Liver (tissue), 2 donors: ENCODE data around the gene NYNRIN.

ENCODE experiments used
- TF ChIP-seq, protein P1 (sequence below): IDR thresholded peaks from 2 replicates; pipeline ENCODE4 v1.6.1; 2016; ENCODE audit warnings: antibody characterized with exemption
- TF ChIP-seq, protein P2 (sequence below): fragments of 150-350 bp; IDR thresholded peaks from 2 replicates; pipeline ENCODE4 v1.5.1; 2017; ENCODE audit warnings: improper control_type of control experiment, low read depth, low read length; ENCODE audit not compliant: missing input control
- donor health status: healthy.

DNA sequence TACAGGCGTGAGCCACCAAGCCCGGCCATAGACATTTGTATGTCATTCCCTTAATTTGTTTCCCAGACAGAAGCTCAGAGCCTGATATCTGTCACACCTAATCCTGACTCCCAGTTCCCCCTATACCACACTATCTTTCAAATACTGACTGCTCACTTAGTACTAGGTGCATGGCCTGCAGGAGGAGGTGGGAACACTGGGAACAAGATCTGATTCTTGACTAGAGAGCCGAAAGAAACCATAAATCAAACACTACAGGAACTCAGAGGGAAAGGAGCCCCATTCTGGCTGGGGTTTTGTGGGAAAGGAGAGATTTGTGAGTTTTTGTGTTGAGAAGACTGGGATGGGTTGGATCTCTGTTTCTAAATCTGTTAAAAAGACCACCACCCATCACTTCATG is 35.9 kb downstream of the NYNRIN start:
- TF ChIP-seq, protein P1, sequence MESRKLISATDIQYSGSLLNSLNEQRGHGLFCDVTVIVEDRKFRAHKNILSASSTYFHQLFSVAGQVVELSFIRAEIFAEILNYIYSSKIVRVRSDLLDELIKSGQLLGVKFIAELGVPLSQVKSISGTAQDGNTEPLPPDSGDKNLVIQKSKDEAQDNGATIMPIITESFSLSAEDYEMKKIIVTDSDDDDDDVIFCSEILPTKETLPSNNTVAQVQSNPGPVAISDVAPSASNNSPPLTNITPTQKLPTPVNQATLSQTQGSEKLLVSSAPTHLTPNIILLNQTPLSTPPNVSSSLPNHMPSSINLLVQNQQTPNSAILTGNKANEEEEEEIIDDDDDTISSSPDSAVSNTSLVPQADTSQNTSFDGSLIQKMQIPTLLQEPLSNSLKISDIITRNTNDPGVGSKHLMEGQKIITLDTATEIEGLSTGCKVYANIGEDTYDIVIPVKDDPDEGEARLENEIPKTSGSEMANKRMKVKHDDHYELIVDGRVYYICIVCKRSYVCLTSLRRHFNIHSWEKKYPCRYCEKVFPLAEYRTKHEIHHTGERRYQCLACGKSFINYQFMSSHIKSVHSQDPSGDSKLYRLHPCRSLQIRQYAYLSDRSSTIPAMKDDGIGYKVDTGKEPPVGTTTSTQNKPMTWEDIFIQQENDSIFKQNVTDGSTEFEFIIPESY: no peak
- TF ChIP-seq, protein P2, sequence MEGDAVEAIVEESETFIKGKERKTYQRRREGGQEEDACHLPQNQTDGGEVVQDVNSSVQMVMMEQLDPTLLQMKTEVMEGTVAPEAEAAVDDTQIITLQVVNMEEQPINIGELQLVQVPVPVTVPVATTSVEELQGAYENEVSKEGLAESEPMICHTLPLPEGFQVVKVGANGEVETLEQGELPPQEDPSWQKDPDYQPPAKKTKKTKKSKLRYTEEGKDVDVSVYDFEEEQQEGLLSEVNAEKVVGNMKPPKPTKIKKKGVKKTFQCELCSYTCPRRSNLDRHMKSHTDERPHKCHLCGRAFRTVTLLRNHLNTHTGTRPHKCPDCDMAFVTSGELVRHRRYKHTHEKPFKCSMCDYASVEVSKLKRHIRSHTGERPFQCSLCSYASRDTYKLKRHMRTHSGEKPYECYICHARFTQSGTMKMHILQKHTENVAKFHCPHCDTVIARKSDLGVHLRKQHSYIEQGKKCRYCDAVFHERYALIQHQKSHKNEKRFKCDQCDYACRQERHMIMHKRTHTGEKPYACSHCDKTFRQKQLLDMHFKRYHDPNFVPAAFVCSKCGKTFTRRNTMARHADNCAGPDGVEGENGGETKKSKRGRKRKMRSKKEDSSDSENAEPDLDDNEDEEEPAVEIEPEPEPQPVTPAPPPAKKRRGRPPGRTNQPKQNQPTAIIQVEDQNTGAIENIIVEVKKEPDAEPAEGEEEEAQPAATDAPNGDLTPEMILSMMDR: no peak
